NOMO-1 (cell line): Measurements from ENCODE around the gene RPUSD3.
"Not testable (repeated sequence)": the region's sequence is repeated elsewhere in the genome, so short reads cannot be mapped to it uniquely, and the experiment has no call there.

Experiments
- DNase-seq, 2 experiments: peaks; one replicate each; lab custom pipeline; 2025; ENCODE audit not compliant: unreplicated experiment in 2 of 2; lab: John Stamatoyannopoulos, UW

RPUSD3 gene, protein sequence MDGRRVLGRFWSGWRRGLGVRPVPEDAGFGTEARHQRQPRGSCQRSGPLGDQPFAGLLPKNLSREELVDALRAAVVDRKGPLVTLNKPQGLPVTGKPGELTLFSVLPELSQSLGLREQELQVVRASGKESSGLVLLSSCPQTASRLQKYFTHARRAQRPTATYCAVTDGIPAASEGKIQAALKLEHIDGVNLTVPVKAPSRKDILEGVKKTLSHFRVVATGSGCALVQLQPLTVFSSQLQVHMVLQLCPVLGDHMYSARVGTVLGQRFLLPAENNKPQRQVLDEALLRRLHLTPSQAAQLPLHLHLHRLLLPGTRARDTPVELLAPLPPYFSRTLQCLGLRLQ

DNA sequence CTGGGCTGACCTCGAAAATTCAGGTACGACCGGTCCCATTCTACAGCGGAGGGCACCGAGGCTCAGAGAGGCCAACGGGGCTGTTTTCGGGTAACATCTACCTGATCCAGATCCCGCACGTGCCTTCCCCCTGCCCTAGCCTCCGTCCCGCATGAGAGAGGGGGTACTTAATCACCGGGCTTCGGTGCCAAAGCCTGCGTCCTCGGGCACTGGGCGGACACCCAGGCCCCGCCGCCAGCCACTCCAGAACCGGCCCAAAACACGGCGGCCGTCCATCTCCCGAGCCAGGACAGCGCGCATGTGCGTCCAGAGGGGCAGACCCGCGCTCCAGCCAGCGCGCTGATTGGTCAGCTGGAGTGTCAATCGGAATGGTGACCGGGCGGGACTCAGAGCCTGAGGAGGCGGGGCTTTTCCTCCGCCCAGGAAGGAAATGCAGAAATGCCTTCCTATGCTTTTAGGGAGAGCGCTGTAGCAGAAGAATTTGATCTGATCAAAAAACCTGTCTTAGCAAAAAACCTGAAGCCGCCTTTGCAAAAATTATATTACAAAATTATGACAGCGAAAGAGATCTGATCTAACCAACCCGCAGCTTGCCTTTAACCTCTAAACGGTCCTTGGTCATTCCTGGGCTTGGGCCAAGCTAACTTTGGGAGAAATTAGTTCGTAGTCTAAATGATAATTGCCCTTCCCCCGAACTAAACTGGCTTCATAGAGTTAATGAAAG lies at the start of gene RPUSD3:
TSS of gene RPUSD3 (minus strand) at position 294 of the 724 bp plus-strand sequence. CDS start at position 276, 18 bp downstream.
- peak; percentile 88 to 90 for DNase-seq

DNA sequence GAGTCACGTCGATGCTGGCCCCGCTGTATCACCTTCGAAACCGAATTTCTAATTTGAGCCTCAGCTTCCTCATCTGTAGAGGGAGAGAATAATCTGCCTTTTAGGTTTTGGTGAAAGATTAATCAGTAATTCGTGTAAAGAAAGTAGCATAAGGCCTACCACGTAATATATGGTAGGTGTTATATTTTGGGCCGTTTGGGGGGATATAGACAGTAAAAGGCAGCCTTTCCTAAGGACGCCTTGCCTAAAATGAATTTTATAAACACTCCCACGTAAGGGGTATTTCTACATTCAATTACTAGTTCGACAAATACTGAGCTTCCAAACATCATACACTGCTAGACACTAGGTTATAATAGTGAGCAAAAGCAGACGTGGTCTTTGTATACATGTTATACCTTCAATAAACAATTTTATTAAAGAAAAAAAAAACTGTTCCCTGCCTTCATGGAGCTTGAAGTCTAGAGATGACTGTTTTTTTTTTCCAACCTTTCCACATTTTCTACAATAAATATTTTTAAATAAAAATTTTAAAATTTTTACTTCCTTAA lies 47.3 kb upstream of the RPUSD3 start:
- peak in 1 of 2 experiments; percentile 23 for DNase-seq

DNA sequence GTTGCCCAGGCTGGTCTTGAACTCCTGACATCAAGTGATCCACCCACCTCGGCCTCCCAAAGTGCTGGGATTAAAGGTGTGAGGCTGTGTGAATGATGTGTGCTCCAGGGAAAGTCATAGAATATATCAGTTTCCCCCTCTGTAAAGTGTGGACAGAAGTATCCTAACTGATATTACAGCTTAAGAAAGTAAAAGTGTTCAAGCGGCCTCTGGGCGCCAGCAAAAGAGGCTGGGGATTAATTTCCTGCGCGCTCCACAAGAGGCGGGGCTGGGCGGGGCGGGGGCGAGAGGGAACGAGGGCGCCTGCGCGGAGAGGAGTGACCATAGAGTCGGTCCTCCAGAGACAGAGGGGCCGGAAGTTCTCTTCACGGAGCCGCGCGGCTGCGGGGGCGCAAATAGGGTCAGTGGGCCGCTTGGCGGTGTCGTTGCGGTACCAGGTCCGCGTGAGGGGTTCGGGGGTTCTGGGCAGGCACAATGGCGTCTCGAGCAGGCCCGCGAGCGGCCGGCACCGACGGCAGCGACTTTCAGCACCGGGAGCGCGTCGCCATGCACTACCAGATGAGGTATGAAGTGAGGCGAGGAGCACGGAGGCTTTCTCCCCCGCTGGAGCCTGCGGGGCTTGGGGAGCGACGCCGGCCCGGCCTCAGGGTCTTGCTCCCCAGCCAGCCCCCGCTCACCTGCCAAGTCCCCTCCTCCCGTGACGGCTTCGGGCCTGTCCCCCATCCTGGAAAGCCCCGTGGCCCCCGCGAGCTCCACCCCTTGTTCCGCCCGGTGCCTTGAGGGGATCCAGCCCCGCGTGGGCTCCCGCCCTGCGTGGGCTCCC lies 46.7 kb upstream of the RPUSD3 start, which contains the start of gene JAGN1:
TSS of gene JAGN1 (plus strand) at position 362 of the 823 bp plus-strand sequence. CDS start at position 475, 113 bp downstream.
- peak; percentile 78 to 79 for DNase-seq

DNA sequence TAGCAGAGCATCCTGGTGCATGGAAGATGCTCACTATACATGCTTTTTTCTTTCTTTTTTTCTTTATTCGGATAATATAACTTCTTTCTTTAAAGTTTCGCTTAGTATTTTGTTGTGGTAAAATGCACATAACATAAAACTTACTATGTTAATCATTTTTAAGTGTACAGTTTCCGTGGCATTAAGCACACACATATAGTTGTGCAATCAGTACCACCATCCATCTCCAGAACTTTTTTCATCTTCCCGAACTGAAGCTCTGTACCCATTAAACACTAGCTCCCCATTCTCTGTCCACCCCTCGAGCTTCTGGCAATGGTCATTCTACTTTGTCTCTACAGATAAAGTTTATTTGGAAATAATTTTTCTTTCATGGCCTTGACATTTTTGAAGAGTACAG lies 45.6 kb upstream of the RPUSD3 start:
- no peak for DNase-seq

DNA sequence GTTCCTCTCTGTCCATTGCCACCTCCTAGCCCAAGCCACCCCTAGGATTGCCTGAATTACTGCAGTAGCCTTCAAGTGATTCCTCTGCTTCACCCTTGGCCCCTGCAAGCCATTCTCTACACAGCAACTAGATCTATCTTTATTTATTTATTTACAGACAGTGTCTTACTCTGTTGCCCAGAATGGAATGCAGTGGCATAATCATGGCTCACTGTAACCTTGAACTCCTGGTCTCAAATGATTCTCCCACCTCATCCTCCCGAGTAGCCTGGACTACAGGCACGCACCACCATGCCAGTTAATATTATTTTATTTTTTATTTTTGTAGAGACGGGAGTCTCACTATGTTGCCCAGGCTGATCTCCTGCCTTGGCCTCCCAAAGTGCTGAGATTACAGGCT lies 44.7 kb upstream of the RPUSD3 start:
- DNase-seq: no peak

DNA sequence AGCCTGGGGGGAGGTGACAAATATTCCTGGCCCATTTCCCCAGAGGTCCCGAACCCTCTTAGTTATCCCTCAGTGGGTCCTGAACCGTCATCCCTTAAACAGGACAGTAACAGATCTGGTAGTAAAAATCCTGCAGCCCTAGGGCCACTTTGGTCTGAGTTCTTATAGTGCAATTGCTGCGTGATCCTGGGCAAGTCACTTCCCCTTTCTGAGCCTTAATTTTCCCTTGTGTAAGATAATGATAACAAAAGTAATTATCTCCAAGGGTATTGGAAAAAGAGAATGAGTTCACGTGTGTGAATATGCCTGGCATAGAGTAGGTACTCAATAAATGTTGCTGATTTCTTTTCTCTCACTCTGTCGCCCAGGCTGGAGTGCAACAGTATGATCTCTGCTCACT lies 43.7 kb upstream of the RPUSD3 start:
- peak in 1 of 2 experiments; percentile 64 for DNase-seq

DNA sequence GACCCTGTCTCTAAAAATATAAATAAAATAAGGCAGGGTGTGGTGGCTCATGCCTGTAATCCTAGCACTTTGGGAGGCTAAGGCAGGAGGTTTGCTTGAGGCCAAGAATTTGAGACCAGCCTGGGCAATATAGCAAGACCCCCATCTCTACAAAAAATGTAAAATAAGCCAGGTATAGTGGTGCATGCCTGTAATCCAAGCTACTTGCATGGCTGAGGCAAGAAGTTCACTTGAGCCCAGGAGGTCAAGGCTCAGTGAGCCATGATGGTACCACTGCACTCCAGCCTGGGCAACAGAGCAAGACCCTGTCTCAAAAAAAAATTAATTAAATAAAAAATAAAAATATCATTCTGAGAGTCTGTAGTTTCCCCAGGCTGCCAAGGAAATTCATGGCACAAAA lies 42.5 kb upstream of the RPUSD3 start:
- no peak for DNase-seq

DNA sequence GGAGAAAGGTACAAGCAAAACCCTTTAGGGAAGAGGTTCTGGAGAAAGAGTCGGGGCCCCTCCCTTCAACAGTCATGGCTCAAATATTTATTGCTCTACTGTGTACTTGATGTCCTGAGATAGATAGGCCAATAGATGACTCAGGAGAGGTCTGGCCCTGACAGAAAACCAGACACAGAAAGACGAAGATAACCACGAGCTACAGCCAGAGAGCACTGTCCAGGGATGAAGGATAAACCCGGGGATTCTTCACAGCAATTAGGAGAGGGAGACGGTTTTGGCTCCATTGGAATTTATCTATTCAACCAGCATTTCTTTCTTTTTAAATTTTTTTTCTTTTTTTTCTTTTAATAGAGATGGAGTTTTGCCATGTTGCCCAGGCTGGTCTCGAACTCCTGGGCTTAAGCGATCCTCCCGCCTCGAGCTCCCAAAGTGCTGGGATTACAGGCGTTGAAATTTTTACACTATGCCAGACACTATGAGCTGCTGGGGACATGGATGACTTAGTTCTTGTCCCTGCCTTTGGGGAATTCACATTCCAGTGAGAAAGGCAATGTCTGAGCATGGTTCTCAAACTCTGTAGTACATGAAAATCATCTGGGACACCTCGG lies 40.9 kb upstream of the RPUSD3 start:
- DNase-seq: no peak

DNA sequence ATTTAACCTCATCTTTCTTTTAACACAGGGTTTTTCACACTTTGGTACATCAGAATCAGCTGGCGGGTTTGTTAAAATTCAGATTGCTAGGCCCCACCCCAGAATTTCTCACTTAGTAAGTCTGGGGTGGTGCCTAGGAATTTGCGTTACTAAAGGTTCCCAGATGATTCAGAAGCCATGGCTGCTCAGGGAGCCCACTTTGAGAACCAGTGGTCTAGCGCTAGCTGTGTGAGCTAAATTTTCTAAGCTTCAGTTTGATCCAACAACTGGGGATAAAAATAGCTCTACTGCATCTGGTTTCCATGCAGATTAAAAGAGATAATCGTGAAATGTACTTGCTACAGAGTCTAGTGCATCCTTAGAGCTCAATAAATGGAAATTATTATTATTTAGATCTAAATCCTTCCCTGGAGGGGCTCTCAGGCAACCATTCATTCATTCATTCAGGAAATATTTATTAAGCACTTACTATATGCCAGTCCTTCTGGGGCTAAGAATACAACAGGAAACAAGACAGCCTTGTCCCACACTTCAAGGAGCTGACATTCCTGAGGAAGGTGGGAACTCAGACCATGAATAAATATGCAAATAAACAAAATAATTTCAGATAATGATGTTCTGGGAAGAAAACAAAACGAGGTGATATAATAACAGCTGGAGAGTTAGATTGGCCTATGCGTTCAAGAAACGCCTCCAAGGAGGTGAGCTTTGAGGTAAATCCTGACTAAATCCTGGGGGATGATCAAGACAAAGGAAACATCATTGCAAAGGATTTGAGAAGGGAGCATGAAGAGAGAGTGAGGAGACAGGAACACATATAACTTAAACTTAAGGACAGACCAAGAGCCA lies 40.1 kb upstream of the RPUSD3 start:
- no peak for DNase-seq

DNA sequence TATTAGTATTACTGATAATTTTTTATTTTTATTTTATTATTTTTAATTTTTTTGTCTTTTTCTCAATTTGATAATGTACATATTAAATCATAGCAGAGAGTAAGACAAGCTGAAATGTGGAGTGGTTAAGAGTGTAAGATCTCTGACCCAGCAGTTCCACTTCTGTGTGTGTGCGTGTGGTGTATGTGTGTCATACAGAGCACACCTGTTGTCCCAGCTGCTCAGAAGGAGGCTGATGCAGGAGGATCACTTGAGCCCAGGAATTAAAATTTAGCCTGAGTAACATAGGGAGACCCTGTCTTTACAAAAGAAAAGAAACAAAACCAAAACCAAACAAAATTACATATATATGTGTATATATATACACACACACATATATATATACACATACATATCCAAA lies 37.6 kb upstream of the RPUSD3 start:
- DNase-seq: no peak

DNA sequence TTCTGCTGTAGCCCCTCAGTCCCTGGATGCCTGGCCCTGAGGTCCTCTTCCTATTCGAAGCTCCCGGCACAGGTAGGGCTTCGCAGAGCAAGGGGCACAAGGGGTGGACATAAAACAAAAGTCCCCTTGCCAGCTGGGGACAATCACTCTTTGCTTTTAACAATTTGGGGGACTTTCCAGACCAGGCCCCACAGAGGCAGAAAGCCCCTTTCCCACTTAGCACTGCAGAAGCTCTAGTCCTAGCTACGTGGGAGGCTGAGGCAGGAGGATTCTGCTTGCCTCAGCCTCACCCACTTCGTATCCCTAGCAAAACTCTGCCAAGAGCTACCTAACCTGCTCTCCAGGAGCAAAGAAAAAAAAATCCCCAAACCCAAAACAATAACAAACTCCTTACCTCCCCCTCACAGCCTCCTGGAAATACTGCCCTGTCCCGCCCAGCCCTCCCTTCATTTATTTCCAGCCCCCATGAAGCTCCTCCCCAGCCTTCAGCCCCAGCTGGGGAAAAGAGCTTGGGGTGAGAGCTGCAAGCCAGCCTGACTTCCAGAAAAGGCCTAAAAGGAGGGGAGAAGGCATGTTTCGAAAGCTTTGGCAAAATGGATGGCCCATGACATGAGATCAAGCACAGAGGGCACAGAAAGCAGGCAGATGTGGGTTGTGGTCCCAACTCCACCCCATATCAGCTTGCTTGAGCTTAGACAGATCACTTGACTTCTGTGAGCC lies 36.2 kb upstream of the RPUSD3 start, which contains the start of gene CIDEC:
TSS of gene CIDEC (minus strand) at position 424 of the 720 bp plus-strand sequence. CDS start 1,767 bp downstream, outside the sequence.
- no peak for DNase-seq

DNA sequence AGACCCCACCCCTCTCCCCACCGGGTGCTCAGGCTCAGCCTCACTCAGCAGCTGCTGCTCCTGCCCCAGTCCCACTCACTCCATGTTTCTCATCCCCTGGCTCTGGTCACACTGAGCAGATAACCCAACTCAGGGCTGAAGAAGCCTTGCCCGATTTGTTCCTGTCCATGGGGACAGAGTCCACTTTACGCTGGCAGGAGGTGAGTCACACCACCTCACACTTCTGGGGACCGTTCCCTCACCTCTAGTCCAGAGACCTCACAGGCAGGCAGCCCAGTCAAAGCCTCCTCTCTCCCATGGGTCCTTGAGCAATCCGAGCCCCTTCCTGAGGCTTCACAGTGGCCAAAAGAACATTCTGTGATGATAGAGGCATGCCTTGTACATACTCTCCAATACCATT lies 34.9 kb upstream of the RPUSD3 start:
- DNase-seq: no peak

DNA sequence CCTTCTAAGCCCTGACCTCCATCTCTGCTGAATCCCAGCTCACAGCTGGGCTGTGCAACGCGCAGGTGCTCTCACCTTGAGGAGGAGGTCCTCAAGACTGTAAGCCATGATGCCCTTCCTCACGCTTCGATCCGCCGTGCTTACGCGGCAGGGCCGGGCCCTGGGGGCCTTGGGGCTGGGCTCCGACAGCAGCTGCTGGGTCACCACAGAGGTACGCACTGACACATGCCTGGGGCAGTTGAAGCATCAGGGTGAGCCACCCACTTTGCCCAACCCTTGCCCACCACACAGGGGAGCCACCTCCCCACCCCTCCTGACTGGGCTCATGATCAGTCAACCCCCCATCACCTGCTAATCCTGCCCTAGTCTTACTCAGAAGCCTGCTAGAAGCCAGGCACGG lies 33.2 kb upstream of the RPUSD3 start:
- DNase-seq: no peak

DNA sequence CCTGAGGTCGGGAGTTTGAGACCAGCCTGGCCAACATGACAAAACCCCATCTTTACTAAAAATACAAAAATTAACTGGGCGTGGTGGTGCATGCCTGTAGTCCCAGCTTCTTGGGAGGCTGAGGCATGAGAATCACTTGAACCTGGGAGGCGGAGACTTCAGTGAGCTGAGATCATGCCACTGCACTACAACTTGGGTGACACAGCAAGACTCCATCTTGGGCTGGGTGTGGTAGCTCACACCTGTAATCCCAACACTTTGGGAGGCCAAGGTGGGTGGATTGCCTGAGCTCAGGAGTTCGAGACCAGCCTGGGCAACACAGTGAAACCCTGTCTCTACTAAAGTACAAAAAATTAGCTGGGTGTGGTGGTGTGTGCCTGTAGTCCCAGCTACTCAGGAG lies 32.4 kb upstream of the RPUSD3 start:
- DNase-seq: not testable (repeated sequence)

DNA sequence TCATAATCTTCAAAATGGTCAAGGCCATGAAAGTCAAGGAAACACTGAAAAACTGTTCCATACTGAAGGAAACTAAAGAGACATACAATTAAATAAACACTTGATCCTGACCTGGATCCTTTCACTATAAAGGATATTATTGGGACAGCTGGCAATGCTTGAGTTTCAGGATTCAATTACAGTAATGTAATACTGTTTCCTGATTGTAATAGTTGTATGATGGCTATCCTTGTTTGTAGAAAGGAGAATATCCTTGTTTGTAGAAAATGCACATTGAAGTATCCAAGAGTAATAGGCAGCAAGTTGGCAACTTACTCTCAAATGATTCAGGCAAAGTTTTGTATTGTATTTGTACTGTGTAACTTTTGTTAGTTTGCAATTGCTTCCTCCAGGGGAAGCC lies 31.6 kb upstream of the RPUSD3 start:
- DNase-seq: no peak

DNA sequence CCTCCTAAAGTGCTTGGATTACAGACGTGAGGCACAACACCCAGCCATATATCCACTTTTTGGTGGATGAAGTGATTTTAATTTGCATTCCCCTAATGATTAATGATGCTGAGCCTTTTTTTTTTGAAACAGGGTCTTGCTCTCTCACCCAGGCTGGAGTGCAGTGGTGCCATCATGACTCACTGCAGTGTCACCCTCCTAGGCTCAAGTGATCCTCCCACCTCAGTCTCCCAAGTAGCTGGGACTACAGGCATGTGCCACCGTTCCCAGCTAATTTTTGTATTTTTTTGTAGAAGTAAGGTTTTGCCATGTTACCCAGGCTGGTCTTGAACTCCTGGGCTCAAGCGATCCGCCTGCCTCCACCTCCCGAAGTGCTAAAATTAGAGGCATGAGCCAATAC lies 28.3 kb upstream of the RPUSD3 start:
- not testable (repeated sequence) for DNase-seq

DNA sequence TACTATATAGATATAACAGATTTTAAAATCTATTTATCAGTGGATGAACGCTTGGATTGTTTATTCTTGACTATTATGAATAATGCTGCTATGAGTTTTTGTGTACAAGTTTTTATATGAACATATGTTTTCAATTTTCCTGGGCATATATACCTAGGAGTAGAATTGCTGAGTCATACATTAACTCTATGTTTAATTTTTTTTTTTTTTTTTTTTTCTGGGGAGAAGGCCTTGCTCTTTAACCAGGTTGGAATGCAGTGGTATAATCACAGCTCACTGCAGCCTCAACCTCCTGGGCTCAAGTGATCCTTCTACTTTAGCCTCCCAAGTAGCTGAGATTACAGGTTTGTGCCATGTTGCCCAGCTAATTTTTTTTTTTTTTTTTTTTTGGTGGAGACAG lies 27.2 kb upstream of the RPUSD3 start:
- DNase-seq: no peak

DNA sequence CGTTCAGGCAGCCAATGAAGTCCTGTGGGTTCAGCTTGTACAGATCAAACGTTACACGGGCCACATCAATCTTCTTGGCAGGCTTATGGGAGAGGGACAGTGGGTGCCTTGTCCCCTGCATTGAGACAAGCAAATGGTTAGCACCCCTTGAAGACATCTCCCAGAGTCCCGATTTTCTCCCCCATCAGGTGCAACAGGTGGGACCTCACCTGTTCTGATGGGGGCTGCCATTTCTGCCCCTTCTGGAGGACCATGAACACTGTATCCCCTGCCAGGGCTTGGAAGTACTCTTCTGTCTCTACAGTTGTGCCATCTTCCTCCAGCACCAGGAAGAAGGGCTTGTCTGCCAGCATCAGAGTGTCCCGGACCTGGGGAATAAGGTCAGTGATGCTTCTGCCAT lies 26.1 kb upstream of the RPUSD3 start:
- DNase-seq: no peak

DNA sequence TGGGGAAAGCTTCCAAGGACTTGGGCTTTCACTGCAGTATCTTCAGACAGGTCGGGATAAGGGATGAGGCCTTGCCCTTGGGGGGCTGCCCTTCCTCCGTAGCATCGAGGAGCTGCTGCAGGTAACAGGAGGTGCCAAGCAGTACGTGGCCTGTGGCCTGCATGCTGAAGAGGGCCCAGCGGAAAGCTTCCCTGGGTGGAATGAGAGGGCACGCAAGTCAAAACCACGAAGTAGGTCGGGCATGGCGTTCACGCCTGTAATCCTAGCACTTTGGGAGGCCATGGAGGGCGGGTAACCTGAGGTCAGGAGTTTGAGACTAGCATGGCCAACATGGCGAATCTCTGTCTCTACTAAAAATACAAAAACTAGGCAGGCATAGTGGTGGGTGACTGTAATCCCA lies 23.3 kb upstream of the RPUSD3 start:
- no peak for DNase-seq
